ENCODE results near the gene BICRA. TPM values are rescaled to one million over a fixed set of nuclear protein-coding genes. Genes with fewer than 3 reads are reported as not detected.
A peak's percentile ranks its signal among the peaks of the same experiment; 100 is the strongest.

The BICRA gene
- total and polyA plus RNA-seq, 2 experiments from 2014 or later = 3.4 to 5.4 TPM

GRCh38 chr19:47740866-47741519, 132.1 kb downstream of the BICRA start:
- no peak overlapping the region for H3K4me3 ChIP-seq
- DNase-seq (ENCODE audit: low spot score) = no peak
- H3K27me3 ChIP-seq = no peaks in the 10 kb centered on the region
- 93% methylated on average over 24 of the region's 48 CpGs for WGBS (ENCODE audit: low lambda C conversion rate, missing lambda C conversion rate)
- no peak overlapping the region for H2AFZ ChIP-seq
- H3K4me1 ChIP-seq (ENCODE audit: insufficient read depth) = peaks cover 11% of the 10 kb centered on the region
- no peak overlapping the region for H3K4me2 ChIP-seq
- peaks cover 3% of the 10 kb centered on the region for H3K79me2 ChIP-seq
- H3K36me3 ChIP-seq (replicated peaks; ENCODE audit: insufficient read depth, low read depth) = no peaks in the 10 kb centered on the region
- no peaks in the 10 kb centered on the region for H3K9me3 ChIP-seq (ENCODE audit: low read depth)
- no peaks in the 10 kb centered on the region for H4K20me1 ChIP-seq (ENCODE audit: insufficient read depth, poor library complexity, severe bottlenecking)
- H3K27ac ChIP-seq = no peak overlapping the region
- no peaks in the 10 kb centered on the region for H3K9me2 ChIP-seq (replicated peaks; ENCODE audit: insufficient read depth)
- TF ChIP-seq EZH2 (IDR thresholded peaks at IDR 0.05; ENCODE audit: borderline replicate concordance) (no peak), CTCF (IDR thresholded peaks at IDR 0.05; ENCODE audit: poor library complexity) (no peak), EZH2phosphoT487 (IDR thresholded peaks at IDR 0.05; ENCODE audit: low read depth, severe bottlenecking, unreplicated experiment) (no peak)

GRCh38 chr19:47741544-47742140, 132.7 kb downstream of the BICRA start:
- 92% methylated on average over 14 of the region's 15 CpGs for WGBS (ENCODE audit: low lambda C conversion rate, missing lambda C conversion rate)
- no peaks in the 10 kb centered on the region for H3K36me3 ChIP-seq (replicated peaks; ENCODE audit: insufficient read depth, low read depth)

GRCh38 chr19:47742634-47743033, 133.7 kb downstream of the BICRA start:
- DNase-seq (ENCODE audit: low spot score) = no peak
- Histone ChIP-seq H4K20me1 (ENCODE audit: insufficient read depth, poor library complexity, severe bottlenecking) (no peaks in the 10 kb centered on the region), H3K27me3 (no peaks in the 10 kb centered on the region), H3K4me2 (peak overlapping the region; percentile 84), H3K9me2 (replicated peaks; ENCODE audit: insufficient read depth) (no peaks in the 10 kb centered on the region), H3K27ac (peak overlapping the region; percentile 98), H3K4me1 (ENCODE audit: insufficient read depth) (peaks cover 20% of the 10 kb centered on the region), H3K4me3 (no peak overlapping the region), H3K36me3 (replicated peaks; ENCODE audit: insufficient read depth, low read depth) (no peaks in the 10 kb centered on the region), H2AFZ (peak overlapping the region; percentile 6), H3K9me3 (ENCODE audit: low read depth) (no peaks in the 10 kb centered on the region), H3K79me2 (peaks cover 19% of the 10 kb centered on the region)
- 45% methylated on average over 13 of the region's 13 CpGs for WGBS (ENCODE audit: low lambda C conversion rate, missing lambda C conversion rate)
- TF ChIP-seq EZH2phosphoT487 (IDR thresholded peaks at IDR 0.05; ENCODE audit: low read depth, severe bottlenecking, unreplicated experiment) (no peak), CTCF (IDR thresholded peaks at IDR 0.05; ENCODE audit: poor library complexity) (no peak), EZH2 (IDR thresholded peaks at IDR 0.05; ENCODE audit: borderline replicate concordance) (no peak)

More at GRCh38 chr19:47741544-47742140, 132.7 kb downstream of the BICRA start:
- Histone ChIP-seq H3K79me2 (peaks cover 10% of the 10 kb centered on the region), H3K4me2 (no peak overlapping the region), H3K27me3 (no peaks in the 10 kb centered on the region), H3K27ac (peak overlapping the region; percentile 98), H3K4me3 (no peak overlapping the region), H3K9me2 (replicated peaks; ENCODE audit: insufficient read depth) (no peaks in the 10 kb centered on the region), H3K9me3 (ENCODE audit: low read depth) (no peaks in the 10 kb centered on the region), H4K20me1 (ENCODE audit: insufficient read depth, poor library complexity, severe bottlenecking) (no peaks in the 10 kb centered on the region), H3K4me1 (ENCODE audit: insufficient read depth) (peaks cover 17% of the 10 kb centered on the region), H2AFZ (no peak overlapping the region)
- TF ChIP-seq CTCF (IDR thresholded peaks at IDR 0.05; ENCODE audit: poor library complexity) = no peak
- no peak for TF ChIP-seq EZH2 (IDR thresholded peaks at IDR 0.05; ENCODE audit: borderline replicate concordance)
- no peak for TF ChIP-seq EZH2phosphoT487 (IDR thresholded peaks at IDR 0.05; ENCODE audit: low read depth, severe bottlenecking, unreplicated experiment)
- no peak for DNase-seq (ENCODE audit: low spot score)

Measured in hepatocyte (in vitro differentiated cells).